Activated T-helper 9 cell treated with anti-CD3 and anti-CD28 coated beads, Interleukin-2, amount 50 U/mL, for 16 hours (primary cell): Measurements from ENCODE around the gene APBA2.

Experiments
- DNase-seq: peaks from one replicate; pipeline ENCODE4 v3.0.0-alpha.2; 2020; ENCODE audit warnings: low read depth

The APBA2 gene

GRCh38 chr15:28896951-28897350 lies 11.2 kb downstream of the APBA2 start:
- DNase-seq = no peak

DNA sequence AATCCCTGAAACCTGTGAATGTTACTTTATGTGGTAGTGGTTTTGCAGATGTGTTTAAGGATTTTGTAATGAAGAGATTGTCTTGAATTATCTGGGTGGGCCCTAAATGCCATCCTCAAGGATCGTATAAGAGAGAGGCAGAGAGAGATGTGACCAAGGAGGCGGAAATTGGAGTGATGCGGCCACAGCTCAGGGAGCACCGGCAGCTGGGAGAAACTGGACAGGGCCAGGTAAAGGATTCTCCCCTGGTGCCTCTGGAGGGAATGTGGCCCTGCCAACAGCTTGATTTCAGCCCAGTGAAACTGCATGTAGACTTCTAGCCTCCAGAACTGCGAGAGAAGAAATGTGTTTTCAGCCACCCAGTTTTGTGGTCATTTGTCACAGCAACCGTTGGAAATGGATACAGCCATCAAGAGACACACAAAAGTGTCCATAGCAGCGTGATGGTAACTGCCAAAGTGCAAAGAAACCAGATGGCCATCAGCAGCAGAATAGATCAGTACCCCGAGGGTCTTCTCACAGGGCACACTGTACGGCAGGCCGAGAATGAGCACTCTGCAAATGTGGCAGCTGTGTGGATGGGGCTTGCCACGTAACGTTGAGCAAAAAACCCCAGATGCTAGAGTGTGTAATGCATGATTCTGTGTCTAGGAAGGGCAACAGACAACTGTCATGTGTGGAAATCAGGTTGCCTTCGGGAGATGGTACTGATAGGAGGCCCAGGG lies 12.2 kb downstream of the APBA2 start:
- DNase-seq = no peak

DNA sequence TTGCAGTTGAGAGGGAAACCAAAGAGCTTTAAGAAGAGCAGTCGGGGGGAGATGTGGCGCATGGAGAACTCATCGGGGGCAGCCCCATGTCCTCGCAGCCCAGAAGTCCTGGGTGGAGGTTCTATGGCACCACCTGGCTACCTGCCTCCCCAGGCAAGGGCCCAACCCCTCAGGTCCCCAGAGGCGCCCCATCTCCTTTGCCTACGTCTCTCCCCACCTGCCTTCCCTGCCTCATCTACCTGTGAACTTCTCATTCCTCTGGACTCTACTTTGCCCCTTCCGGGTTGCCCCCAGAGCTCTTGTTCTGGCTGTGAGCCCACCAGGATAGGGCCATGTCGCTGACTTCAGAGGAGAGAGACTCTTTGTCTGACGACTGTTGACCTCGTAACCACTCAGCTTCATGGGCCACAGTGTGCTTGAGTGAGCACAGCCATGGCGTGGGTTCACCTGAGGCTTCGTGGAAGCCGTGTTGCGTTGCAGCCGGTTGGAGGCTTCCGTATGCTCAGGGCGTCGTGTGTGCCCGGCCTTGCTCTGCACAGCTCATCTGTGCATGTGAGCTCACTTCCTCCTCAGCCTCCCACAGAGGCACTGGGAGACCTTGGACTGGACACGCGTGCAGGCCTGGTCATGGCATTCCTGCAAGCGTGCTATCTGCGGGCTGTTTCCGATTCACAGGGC lies 13.4 kb downstream of the APBA2 start:
- no peak for DNase-seq

GRCh38 chr15:28900041-28900891 lies 14.5 kb downstream of the APBA2 start:
- no peak for DNase-seq

DNA sequence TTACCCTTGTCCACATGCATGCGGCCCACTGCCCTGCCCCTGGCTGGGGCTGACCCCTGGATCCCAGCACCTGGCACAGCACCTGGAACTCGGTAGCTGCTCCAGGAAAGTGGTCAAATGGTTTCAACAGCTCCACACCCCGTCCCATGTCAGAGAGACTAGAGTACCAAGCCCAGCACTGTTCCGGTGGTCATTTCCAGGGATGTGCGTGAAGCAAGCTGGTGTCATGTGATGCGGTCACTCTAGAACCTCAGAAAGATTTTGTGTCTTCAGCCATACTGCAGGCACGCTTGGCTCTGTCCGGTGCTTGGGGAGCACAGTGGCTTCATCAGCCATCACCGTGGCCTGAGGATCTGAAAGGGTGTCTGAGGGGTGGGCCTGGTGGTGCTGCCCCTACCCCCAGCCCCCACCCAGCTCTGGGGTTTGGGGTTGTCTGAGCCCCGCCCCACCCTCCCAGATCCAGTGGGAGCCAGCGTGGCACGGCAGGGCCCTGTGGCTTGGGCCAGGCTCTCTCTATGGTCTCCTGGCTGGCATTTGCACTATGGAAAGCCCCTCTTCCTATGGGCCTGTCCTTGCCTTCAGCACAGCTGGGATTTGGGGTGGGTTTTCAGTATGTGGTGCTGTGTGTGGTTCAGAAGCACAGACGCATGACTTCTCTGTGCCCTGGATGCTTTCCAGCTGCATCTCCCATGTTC lies 15.3 kb downstream of the APBA2 start:
- DNase-seq = no peak

- no peak for DNase-seq
Measured at GRCh38 chr15:28901587-28901980, 15.8 kb downstream of the APBA2 start.

GRCh38 chr15:28901987-28902745 lies 16.4 kb downstream of the APBA2 start:
- DNase-seq = no peak

GRCh38 chr15:28902856-28903255 lies 17.1 kb downstream of the APBA2 start:
- no peak for DNase-seq

DNA sequence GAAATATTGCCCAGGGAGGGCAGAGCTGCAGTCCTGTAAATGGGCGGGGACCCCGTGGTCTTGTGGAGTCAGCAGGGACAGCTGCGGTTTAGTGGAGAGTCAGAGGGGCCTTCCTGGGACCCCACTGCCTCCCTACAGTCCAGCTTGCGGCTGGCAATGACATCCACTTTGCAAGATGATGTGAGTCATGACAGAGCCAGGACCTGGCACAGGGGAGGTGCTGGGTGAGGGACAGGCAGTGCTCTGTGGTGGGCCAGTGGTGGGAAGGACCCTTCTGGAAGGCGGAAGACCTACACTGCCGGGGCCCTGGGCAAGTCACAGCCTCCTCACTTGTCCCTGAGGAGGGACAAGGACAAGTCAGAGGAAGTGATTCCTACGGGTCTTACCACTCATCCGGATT lies 17.8 kb downstream of the APBA2 start:
- no peak for DNase-seq

- DNase-seq = no peak
Measured at GRCh38 chr15:28904003-28904402, 18.2 kb downstream of the APBA2 start.

DNA sequence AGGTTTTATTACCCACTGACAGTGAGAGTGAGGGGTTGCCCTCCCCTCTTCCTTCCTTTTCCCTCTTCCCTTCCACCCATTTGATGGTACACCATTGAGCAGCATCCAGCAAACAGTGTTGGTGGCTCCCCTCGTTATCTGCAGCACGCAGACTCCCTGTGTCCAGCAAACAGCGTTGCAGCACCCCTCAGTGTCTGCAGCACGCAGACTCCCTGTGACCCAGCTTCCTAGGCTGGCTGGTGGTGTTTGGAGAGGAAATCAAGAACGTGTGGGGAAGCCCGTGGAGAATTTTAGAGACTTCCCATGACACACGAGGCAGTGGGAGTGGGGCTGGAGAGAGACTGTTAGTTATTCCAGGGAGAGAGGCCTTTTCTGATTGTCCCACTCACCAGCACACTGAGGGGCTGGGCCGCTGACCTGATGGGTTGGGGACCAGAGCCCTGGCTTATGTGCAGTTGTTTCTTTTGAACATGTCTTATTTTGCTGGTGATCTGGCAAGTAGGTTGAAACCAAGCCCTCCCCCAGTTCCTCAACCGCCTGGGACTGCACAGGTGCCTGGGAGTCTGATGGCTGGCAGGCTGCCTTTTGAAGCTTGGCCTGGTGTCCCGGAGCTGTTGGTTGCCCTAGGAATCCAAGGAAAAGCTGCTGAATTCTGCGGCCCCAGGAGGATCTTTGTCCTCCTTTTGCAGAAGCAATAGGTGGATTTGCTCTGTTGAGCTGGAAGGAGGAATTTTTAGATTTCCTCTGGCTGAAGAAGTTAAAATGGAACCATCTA lies 19.0 kb downstream of the APBA2 start:
- DNase-seq = no peak

DNA sequence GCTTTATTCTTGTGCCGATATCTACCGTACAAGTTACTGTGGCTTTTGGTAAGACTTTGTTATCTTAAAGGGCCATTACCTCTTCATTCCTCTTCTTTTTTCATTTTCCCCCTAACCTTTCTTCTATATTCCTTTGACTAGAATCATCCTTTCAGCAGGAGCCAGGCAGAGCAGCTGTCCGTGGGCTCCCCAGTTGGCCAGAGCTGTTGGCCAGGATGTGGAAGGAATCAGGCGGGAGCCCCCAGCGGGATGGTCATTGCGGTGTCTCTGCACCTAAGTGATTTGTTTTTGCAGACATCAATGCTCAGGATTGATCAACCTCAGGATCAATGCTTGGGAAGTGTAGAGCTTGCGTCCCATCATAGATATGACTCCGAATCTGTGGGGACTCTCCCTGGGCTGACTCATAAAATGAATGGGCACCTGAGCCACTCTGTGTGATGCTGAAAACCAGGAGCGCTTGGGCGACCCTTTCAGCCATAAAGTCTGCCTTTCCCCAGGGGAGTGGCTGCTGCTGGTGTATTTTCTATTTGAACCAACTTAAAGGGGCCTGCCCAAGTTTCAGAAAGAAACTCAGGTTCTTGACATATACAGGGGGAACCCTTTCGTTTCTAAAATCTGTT lies 21.7 kb downstream of the APBA2 start:
- no peak for DNase-seq

DNA sequence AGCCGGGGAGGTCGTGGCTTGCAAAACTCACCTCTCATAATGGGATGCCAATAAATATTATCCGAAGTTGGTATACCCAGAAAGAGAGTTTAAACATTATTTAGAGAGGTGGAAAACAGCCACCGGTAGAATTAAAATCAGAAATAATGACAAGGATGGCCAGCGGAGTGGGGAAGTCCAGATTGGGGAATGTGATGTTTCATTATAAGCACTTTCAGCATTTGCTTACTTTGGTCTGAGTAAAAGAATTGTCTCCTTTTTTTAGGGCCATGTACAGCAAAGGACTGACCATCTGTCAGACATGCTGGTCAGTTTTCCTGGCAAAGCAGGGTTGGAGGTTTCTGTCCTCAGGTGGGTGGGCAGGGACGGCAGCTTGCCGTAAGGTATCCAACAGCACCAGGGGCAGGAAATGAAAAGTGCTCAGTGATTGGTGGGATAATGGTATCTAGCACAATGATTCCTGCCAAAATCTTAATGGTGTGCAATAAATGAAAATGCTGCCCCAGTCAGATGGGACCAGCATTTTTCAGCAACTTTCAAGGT lies 24.3 kb downstream of the APBA2 start:
- no peak for DNase-seq

DNA sequence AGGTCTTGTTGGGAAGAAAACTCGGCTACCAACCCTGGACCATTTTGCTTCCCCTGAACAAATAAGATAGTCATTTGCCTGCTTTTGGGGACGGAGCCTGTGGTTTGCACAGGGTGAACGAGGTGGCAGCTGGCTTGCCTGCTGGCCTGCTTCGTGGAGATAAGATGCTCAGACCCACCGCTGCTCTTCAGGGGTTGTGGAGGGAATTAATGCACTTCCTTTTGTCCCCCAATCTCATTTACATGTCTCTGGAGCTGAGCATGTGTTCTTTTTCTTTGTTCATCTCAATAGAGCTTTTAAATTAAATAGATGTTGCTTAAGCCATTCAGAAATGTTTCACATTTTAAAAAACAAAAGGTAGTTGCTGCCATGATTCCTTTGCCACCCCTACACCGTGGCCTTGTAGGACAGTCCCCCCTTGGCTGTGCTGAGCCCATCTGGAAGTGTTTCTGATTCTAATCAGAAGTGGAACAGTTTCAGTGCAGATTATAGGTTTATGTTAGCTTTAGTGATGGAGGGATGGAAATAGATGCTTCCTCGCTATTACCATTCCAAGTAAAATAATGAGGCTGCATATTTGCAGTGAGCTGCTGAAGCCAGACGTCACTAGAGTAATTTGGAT lies 25.6 kb downstream of the APBA2 start:
- no peak for DNase-seq

- DNase-seq = no peak
Measured at GRCh38 chr15:28912422-28912821, 26.6 kb downstream of the APBA2 start.

DNA sequence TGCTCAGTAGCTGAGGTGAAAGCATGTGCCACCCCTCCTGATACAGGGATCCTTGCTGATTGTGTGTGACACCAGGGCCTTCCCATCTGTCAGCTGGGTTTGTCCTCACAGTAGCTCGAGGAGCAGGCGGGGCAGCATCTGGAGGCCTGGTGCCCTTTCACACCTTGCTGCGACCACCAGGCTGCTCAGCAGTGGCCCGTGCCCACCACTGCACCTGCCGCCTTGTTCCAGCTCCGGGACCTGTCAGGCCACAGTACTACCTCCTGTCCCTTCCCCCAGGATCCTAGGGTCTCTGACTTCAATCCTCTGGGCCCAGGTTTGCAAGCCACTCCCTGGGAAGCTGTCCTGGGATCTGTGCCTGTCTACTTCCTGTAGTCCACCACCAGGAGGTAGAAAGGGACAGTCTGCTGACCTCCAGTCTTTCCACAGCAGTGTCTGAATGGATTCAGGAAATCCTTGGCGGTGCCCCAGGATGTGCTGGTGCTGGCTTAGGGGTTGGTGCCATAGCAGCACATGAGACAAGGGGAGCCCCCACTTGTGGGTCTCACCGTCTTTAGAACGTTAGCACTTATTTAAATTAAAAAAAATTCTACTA lies 27.5 kb downstream of the APBA2 start:
- no peak for DNase-seq

- DNase-seq = no peak
Measured at GRCh38 chr15:28914046-28914445, 28.3 kb downstream of the APBA2 start.

- no peak for DNase-seq
Measured at GRCh38 chr15:28914483-28915023, 28.8 kb downstream of the APBA2 start.
